Vagina (tissue), 2 donors: ENCODE results near the gene ITPK1.

Experiments used
- POLR2A ChIP-seq, 2 donors: fragments of 450-650 bp; IDR thresholded peaks; one replicate each; pipeline ENCODE4 v1.6.1; 2017; ENCODE audit warnings: antibody characterized with exemption in 2 of 2, mild to moderate bottlenecking in 2 of 2, moderate library complexity in 2 of 2
- POLR2AphosphoS5 ChIP-seq, 2 donors: sonication (generic); formaldehyde crosslinking; IDR thresholded peaks; one replicate each; pipeline ENCODE4 v1.9.0; 2017; ENCODE audit warnings: antibody characterized with exemption in 2 of 2, mild to moderate bottlenecking in 2 of 2, low read depth in 1 of 2; ENCODE audit not compliant: insufficient read depth in 1 of 2
- TF ChIP-seq, protein P1 (sequence below), 3 experiments: fragments of 450-650 bp in 2 of 3; fragments of 200-600 bp in 1 of 3; sonication (generic) in 1 of 3; IDR thresholded peaks; one replicate each; pipeline ENCODE4 v1.5.1; 2017 to 2019; ENCODE audit warnings: antibody characterized with exemption in 3 of 3, mild to moderate bottlenecking in 2 of 3, moderate library complexity in 2 of 3

DNA sequence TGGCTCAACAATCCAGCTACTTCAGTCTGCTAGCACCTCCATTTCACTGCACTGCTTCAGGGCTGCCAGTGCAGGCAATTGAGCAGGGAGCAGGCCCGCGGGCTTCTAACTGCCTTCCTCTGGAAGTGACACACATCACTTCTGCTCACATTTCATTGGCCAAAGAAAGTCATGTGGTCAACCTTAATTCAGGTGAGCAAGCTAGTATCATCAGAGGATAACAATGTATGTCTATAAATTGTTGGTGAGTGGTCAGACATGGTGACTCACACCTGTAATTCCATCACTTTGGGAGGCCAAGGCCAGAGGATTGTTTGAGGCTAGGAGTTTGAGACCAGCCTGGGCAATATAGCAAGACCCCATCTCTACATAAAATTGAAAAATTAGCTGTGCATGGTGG, 215.1 kb downstream of the ITPK1 start:
- TF ChIP-seq, protein P1, sequence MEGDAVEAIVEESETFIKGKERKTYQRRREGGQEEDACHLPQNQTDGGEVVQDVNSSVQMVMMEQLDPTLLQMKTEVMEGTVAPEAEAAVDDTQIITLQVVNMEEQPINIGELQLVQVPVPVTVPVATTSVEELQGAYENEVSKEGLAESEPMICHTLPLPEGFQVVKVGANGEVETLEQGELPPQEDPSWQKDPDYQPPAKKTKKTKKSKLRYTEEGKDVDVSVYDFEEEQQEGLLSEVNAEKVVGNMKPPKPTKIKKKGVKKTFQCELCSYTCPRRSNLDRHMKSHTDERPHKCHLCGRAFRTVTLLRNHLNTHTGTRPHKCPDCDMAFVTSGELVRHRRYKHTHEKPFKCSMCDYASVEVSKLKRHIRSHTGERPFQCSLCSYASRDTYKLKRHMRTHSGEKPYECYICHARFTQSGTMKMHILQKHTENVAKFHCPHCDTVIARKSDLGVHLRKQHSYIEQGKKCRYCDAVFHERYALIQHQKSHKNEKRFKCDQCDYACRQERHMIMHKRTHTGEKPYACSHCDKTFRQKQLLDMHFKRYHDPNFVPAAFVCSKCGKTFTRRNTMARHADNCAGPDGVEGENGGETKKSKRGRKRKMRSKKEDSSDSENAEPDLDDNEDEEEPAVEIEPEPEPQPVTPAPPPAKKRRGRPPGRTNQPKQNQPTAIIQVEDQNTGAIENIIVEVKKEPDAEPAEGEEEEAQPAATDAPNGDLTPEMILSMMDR (IDR thresholded peaks at IDR 0.05): no peak
- TF ChIP-seq POLR2AphosphoS5 (IDR thresholded peaks at IDR 0.05; ENCODE audit: insufficient read depth in 1 of 2, low read depth in 1 of 2) (no peak), POLR2A (IDR thresholded peaks at IDR 0.05) (no peak)
